ENCODE results near the gene ATG4B. TPM values are rescaled to one million over a fixed set of nuclear protein-coding genes. Genes with fewer than 3 reads are reported as not detected.
A peak's percentile ranks its signal among the peaks of the same experiment; 100 is the strongest.

The ATG4B gene
- total and polyA plus RNA-seq, 2 experiments from 2014 or later, result 65.3 to 85.5 TPM

DNA sequence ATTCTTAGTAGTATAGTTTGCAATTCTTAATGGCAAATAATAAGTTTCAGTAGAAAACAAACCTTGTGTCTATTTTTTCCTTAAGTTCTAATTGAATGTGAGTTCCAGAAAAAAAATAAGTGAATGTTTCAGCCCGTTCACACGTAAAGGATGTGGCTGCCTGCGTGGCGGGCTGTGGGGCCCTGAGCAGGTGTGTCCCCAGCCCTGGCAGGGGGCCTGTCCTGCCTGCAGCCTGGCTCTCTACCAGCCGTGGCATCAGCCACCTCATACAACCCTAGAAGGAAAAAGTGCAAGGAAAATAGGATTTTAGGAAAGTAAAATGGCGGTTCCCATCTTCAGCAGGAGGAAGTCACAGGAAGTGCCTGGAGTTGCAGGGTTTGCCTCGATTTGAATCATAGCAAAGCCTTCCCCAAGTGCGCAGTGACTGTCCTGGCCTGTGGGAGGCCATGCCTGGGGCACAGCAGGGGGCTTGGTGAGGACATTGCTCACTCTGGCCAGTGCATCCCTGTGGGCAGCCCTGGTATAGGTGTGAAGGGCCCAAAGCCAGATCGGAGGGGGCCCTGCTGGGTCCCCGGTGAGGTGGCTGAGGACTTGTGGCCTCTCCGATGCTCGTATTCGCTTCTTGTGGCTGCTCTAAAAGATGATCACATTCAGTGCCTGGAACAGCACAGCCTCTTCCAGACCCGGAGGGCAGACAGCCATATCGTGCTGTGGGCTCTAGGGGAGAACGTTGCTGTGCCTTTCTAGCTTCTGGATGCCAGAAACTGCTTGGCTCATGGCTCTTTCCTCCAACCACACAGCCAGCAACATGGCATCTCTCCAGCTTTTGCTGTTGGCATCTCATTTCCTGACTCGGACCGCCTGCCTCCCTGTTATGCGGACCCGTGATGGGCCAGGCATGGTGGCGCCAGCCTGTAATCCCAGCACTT, 36.6 kb downstream of the ATG4B start:
- no peak overlapping the region for H3K4me3 ChIP-seq
- in situ Hi-C loops (cut with MboI), result no loop called here
- no peaks in the 10 kb centered on the region for H4K20me1 ChIP-seq (ENCODE audit: insufficient read depth)
- no peaks in the 10 kb centered on the region for H3K9me3 ChIP-seq (ENCODE audit: low read depth)
- H3K4me2 ChIP-seq (ENCODE audit: unreplicated experiment), result no peak overlapping the region
- H3K9me2 ChIP-seq (ENCODE audit: insufficient read depth), result no peaks in the 10 kb centered on the region
- H3K4me1 ChIP-seq (ENCODE audit: insufficient read depth), result no peaks in the 10 kb centered on the region
- peaks cover 9% of the 10 kb centered on the region; the same call in 1 of the 2 replicates for H3K79me2 ChIP-seq (ENCODE audit: insufficient read depth)
- no peak overlapping the region for H2AFZ ChIP-seq
- peaks cover 3% of the 10 kb centered on the region; the same call in 1 of the 2 replicates for H3K36me3 ChIP-seq (ENCODE audit: low read depth)
- H3K9ac ChIP-seq, result no peak overlapping the region
- no peak overlapping the region for H3K27ac ChIP-seq
- DNase-seq, result peak; percentile 31
- no peak for TF ChIP-seq EZH2phosphoT487 (IDR thresholded peaks at IDR 0.05; ENCODE audit: insufficient read depth, low read depth)
- no peak for TF ChIP-seq EZH2 (IDR thresholded peaks at IDR 0.05; ENCODE audit: insufficient read depth, poor library complexity, severe bottlenecking)
- no peaks in the 10 kb centered on the region for H3K27me3 ChIP-seq (replicated peaks; ENCODE audit: insufficient read depth)
- H3F3A ChIP-seq (ENCODE audit: insufficient read depth), result no peaks in the 10 kb centered on the region
- 73% methylated on average over 20 to 21 of the region's 21 CpGs for WGBS, 2 experiments (ENCODE audit: low coverage in 1 of 2, low lambda C conversion rate in 2 of 2, missing lambda C conversion rate in 2 of 2)

DNA sequence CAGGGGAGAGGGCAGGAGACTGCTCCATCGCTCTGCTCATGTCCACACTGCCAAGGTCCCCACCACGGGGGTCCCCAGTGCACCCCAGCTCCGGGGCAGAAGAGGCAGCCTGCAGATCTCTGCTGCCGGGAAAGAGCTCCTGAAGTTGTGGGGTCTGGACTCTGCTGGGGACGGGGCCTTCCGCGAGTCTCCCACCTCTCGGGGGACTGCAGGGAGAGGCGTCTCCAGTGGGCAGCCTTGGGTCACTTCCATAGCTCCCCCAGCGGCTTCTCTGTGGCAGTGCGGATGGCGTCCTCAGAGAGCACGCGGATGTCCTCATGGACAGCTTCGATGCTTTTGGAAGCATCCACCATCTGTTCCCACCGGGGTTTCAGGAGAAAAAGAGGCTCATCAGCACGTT, 38.4 kb downstream of the ATG4B start:
- DNase-seq, result no peak
- 84 to 88% methylated on average over 16 to 17 of the region's 17 CpGs for WGBS, 2 experiments (ENCODE audit: low coverage in 1 of 2, low lambda C conversion rate in 2 of 2, missing lambda C conversion rate in 2 of 2)
- H3K9ac ChIP-seq, result no peak overlapping the region
- H3K4me2 ChIP-seq (ENCODE audit: unreplicated experiment), result no peak overlapping the region
- H4K20me1 ChIP-seq (ENCODE audit: insufficient read depth), result no peaks in the 10 kb centered on the region
- H3K9me3 ChIP-seq (ENCODE audit: low read depth), result no peaks in the 10 kb centered on the region
- H3K4me1 ChIP-seq (ENCODE audit: insufficient read depth), result peaks cover 9% of the 10 kb centered on the region
- TF ChIP-seq EZH2phosphoT487 (IDR thresholded peaks at IDR 0.05; ENCODE audit: insufficient read depth, low read depth) (no peak), EZH2 (IDR thresholded peaks at IDR 0.05; ENCODE audit: insufficient read depth, poor library complexity, severe bottlenecking) (no peak)
- peaks cover 3% of the 10 kb centered on the region; the same call in 1 of the 2 replicates for H3K36me3 ChIP-seq (ENCODE audit: low read depth)
- H3K79me2 ChIP-seq (ENCODE audit: insufficient read depth), result peaks cover 16% of the 10 kb centered on the region; the same call in 1 of the 2 replicates
- peaks cover 16% of the 10 kb centered on the region for H3F3A ChIP-seq (ENCODE audit: insufficient read depth)
- H3K27ac ChIP-seq, result no peak overlapping the region
- no peak overlapping the region for H2AFZ ChIP-seq
- H3K27me3 ChIP-seq (replicated peaks; ENCODE audit: insufficient read depth), result no peaks in the 10 kb centered on the region
- no peaks in the 10 kb centered on the region for H3K9me2 ChIP-seq (ENCODE audit: insufficient read depth)
- H3K4me3 ChIP-seq, result no peak overlapping the region
- in situ Hi-C loops (cut with MboI), result no loop called here

DNA sequence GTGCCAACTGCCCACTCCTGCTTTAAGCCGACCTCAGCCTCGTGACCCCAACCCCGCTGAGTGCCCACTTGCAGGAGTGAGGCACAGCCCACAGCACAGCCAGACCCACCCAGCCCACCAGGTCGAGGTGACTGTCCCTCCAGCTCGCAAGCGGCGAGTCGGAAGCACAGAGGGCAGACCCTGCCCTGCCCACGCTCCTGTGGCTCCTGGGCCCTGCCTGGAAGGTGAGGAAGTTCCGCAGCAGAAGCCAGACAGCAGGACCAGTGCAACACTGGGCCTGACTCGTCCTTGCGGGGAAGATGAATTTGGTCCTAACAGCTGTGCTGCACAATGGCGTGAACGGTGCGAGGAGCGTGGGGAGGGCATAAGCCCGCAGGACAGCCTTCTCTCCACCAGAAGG, 39.2 kb downstream of the ATG4B start:
- Histone ChIP-seq H3K79me2 (ENCODE audit: insufficient read depth) (peaks cover 16% of the 10 kb centered on the region; the same call in 1 of the 2 replicates), H3K9me3 (ENCODE audit: low read depth) (no peaks in the 10 kb centered on the region), H2AFZ (no peak overlapping the region), H4K20me1 (ENCODE audit: insufficient read depth) (no peaks in the 10 kb centered on the region), H3K4me2 (ENCODE audit: unreplicated experiment) (no peak overlapping the region), H3K36me3 (ENCODE audit: low read depth) (peaks cover 3% of the 10 kb centered on the region; the same call in 1 of the 2 replicates), H3K27ac (no peak overlapping the region), H3K9ac (no peak overlapping the region), H3K27me3 (replicated peaks; ENCODE audit: insufficient read depth) (no peaks in the 10 kb centered on the region), H3K4me1 (ENCODE audit: insufficient read depth) (peaks cover 16% of the 10 kb centered on the region), H3K4me3 (no peak overlapping the region), H3F3A (ENCODE audit: insufficient read depth) (peaks cover 23% of the 10 kb centered on the region), H3K9me2 (ENCODE audit: insufficient read depth) (no peaks in the 10 kb centered on the region)
- in situ Hi-C loops (cut with MboI), result no loop called here
- DNase-seq, result no peak
- TF ChIP-seq EZH2 (IDR thresholded peaks at IDR 0.05; ENCODE audit: insufficient read depth, poor library complexity, severe bottlenecking) (no peak), EZH2phosphoT487 (IDR thresholded peaks at IDR 0.05; ENCODE audit: insufficient read depth, low read depth) (no peak)
- WGBS, 2 experiments (ENCODE audit: low coverage in 1 of 2, low lambda C conversion rate in 2 of 2, missing lambda C conversion rate in 2 of 2), result 85 to 89% methylated on average over 17 of the region's 17 CpGs

DNA sequence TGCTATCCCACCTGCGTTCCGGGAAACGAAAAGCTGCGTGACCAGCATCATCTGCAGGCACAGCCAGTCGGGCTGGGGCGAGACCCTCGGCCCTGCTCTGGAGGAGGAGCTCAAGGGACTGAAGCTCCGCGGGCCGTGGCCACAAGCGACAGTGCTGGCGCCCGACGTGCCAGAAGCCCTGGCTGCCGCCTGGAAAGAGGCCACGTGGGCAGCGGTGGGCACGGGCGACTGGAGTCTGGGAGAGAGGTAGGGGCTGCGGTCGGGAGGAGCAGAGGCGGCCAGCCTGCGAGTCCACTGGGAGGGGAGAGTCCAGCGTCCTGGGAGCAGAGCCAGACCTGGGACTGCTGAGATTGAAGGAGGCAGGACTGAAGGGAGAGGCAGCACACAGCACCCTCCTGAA, 39.9 kb downstream of the ATG4B start:
- peaks cover 3% of the 10 kb centered on the region; the same call in 1 of the 2 replicates for H3K36me3 ChIP-seq (ENCODE audit: low read depth)
- H3F3A ChIP-seq (ENCODE audit: insufficient read depth), result peaks cover 30% of the 10 kb centered on the region
- no peak overlapping the region for H3K9ac ChIP-seq
- no peaks in the 10 kb centered on the region for H3K27me3 ChIP-seq (replicated peaks; ENCODE audit: insufficient read depth)
- H2AFZ ChIP-seq, result no peak overlapping the region
- 96 to 97% methylated on average over 24 of the region's 24 CpGs for WGBS, 2 experiments (ENCODE audit: low coverage in 1 of 2, low lambda C conversion rate in 2 of 2, missing lambda C conversion rate in 2 of 2)
- no peaks in the 10 kb centered on the region for H4K20me1 ChIP-seq (ENCODE audit: insufficient read depth)
- no peak for DNase-seq
- H3K27ac ChIP-seq, result no peak overlapping the region
- H3K79me2 ChIP-seq (ENCODE audit: insufficient read depth), result peaks cover 18% of the 10 kb centered on the region; the same call in 1 of the 2 replicates
- in situ Hi-C loops (cut with MboI), result no loop called here
- no peaks in the 10 kb centered on the region for H3K9me2 ChIP-seq (ENCODE audit: insufficient read depth)
- H3K4me2 ChIP-seq (ENCODE audit: unreplicated experiment), result no peak overlapping the region
- no peak overlapping the region for H3K4me3 ChIP-seq
- no peaks in the 10 kb centered on the region for H3K9me3 ChIP-seq (ENCODE audit: low read depth)
- peaks cover 23% of the 10 kb centered on the region for H3K4me1 ChIP-seq (ENCODE audit: insufficient read depth)
- no peak for TF ChIP-seq EZH2phosphoT487 (IDR thresholded peaks at IDR 0.05; ENCODE audit: insufficient read depth, low read depth)
- no peak for TF ChIP-seq EZH2 (IDR thresholded peaks at IDR 0.05; ENCODE audit: insufficient read depth, poor library complexity, severe bottlenecking)
